HL-60/S4 treated with retinoic acid at 250 ng/mL for 4 days and 3 days (cell line): ENCODE measurements around the gene MTUS2.
"Not testable (repeated sequence)": the region's sequence is repeated elsewhere in the genome, so short reads cannot be mapped to it uniquely, and the experiment has no call there.

Experiments
- in situ Hi-C: fragments of 300-500 bp; cut with MboI; formaldehyde crosslinking; loops from 2 replicates; pipeline ENCODE4 v1.7.0; 2022; ENCODE audit warnings: low sequenced_read_pairs

The MTUS2 gene

GRCh38 chr13:29287237-29287636, 467.1 kb downstream of the MTUS2 start:
- in situ Hi-C loops, result no loop called here

DNA sequence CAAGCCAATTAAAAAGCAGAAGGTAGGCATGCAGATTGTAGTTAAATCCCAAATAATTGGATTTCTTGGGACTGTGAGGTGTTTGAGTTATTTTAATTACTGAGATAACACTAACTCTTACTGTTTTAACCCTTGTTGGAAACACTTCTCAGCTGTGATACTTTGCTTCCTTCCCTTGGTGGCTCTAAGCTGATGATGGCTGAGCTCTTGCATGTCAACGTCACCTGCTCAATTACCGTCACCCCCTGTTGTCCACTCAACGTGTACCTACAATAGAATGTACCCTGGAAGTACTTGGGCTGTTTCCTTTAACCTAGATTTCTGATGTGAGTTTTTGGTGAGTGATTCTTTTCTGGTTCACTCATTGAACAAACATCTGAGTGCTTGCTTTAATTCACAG, 471.9 kb downstream of the MTUS2 start:
- in situ Hi-C loops, result no loop called here

- in situ Hi-C loops, result no loop called here
Measured at GRCh38 chr13:29294821-29295220, 474.7 kb downstream of the MTUS2 start.

DNA sequence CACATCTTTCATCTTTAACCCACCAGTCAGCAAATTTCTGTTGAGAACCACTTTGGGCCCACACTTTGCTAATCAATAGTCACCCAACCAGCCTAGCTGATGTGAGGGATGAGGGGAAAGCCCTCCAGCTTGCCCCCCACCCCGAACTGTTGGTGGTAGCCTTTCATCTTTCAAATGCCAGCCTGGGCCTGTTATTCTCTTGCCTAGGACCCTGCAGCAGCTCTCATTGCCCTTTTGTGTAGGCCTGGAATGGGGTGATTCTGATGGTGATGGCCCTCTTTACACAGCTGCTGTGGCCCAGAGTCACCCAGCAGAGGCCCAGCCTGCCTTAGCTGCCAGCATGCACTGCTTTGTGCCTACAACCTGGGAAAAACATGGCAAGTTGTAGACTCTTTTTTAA, 480.9 kb downstream of the MTUS2 start:
- in situ Hi-C loops, result no loop called here

- in situ Hi-C loops, result no loop called here
Measured at GRCh38 chr13:29304148-29304547, 484.0 kb downstream of the MTUS2 start.

GRCh38 chr13:29310806-29311205, 490.7 kb downstream of the MTUS2 start:
- in situ Hi-C loops, result no loop called here

DNA sequence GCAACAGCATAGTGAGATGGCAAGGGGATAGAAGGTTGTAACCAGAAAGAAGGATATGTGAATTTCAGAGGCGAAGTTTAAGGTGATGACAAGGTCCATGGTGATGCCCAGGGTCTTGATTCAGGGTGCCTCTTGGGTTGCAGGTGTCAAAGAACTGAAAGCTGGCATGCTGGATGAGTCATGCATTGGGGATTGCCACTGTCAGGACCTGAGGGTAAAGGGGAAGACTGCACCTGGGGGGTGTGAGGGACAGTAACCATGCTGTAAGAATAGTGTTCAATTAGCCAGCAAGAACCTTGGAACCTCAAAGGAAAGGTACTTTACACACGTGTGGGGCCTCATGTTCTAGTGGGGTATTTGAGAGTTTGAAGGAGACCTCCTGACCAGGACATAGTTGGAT, 495.7 kb downstream of the MTUS2 start:
- in situ Hi-C loops, result no loop called here

DNA sequence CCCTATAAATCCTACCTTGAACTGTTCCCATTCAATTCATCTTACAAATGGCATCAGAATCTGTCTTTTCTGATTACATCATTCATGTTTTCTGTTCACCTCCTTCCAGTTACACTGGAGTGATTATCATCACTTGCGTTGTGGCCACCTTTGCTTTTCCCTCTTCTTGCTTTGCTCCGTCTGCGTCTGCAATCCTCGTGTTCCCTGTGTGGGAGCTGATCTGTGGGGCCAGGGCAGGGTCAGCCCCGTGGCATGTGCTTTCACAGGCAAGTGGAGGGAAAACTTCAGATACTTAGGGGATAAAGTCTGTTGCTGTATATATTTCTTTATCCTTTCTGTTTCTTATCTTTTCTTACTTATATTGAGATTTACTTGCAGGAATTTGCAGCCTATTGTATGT, 497.7 kb downstream of the MTUS2 start:
- in situ Hi-C loops, result no loop called here

- in situ Hi-C loops, result no loop called here
Measured at GRCh38 chr13:29318741-29319140, 498.6 kb downstream of the MTUS2 start.

- in situ Hi-C loops, result no loop called here
Measured at GRCh38 chr13:29319451-29319850, 499.3 kb downstream of the MTUS2 start.

DNA sequence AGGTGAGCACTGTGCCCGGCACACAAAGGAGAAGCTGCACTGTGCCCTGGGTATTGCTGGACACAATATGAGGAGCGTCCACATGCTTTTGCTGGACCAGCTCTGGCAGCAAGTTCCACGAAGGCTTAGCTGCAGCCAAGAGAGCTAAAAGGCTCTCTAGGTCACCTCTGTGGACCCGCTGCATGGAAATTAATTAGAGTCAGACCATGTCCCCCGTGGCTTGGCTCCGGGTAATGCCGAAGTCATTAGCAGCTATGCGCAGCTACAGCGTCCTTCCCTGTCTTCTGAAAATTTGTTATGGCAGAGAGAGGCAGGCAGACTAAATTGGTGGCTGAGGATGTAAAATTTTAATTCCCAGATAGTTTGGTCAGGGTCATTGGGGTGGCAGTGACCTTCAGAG, 503.8 kb downstream of the MTUS2 start:
- in situ Hi-C loops, result no loop called here

- in situ Hi-C loops, result no loop called here
Measured at GRCh38 chr13:29324601-29325000, 504.5 kb downstream of the MTUS2 start.

GRCh38 chr13:29328501-29328900, 508.4 kb downstream of the MTUS2 start:
- in situ Hi-C loops, result no loop called here

GRCh38 chr13:29336356-29336755, 516.2 kb downstream of the MTUS2 start:
- in situ Hi-C loops, result no loop called here

GRCh38 chr13:29339386-29340272, 519.5 kb downstream of the MTUS2 start:
- in situ Hi-C loops, result no loop called here

DNA sequence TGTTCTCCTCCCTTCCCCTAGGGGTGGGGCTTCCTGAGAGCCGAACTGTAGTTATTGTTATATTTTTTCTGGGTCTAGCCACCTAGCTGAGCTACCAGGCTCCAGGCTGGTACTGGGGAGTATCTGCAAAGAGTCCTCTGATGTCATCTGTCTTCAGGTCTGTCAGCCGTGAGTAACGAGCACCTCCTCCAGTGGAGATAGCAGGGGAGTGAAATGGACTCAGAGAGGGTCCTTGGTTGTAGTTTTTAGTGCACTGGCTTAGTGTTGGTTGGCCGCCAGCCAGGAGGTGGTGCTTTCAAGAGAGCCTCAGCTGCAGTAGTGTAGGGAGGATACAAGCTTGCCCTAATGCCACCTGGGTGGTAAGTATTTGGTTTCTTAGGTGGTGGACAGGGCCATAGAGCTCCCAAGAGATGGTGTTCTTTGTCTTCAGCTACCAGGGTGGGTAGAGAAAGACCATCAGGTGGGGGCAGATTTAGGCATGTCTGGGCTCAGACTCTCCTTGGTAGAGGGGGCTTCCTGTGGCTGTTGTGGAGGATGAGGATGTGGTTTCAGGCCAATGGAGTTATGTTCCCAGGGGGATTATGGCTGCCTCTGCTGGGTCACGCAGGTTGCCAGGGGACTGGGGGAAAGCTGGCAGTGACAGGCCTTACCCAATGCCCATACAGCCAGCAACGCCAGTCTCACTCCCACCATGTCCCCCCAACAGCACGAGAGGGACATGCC, 525.9 kb downstream of the MTUS2 start:
- in situ Hi-C loops, result not testable (repeated sequence)

DNA sequence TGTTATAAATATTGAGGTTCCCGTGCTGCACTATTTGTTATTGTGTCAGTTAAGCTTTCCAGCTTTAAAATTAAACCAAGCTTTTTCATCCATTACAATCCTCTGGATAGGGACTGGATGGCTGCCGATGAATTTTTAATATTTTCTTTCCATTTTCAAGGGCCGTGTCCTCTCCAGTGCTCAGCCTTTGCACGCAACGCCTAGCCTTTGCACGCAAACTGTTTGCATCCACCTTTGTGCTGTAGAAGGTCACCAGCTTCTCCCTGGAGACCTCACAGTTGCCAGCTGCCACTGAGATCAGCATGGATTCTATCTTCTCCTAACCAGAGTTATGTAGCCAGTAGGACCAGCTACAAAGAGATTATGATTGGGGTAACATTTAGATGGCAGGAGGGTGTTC, 534.9 kb downstream of the MTUS2 start:
- in situ Hi-C loops, result loop anchor here (25.0 kb wide), 1 partner anchor 543 kb away; the partner anchor contains the start of gene MTUS2

- in situ Hi-C loops, result loop anchor here (25.0 kb wide), 1 partner anchor 547 kb away; the partner anchor contains the start of gene MTUS2
Measured at GRCh38 chr13:29359181-29359580, 539.0 kb downstream of the MTUS2 start.

- in situ Hi-C loops, result loop anchor here (10.0 to 25.0 kb wide), 2 partner anchors 277 to 549 kb away; partner anchors contain the start of gene MTUS2
Measured at GRCh38 chr13:29361716-29362115, 541.6 kb downstream of the MTUS2 start.

GRCh38 chr13:29362849-29363604, 542.9 kb downstream of the MTUS2 start:
- in situ Hi-C loops, result loop anchor here (10.0 to 25.0 kb wide), 2 partner anchors 278 to 551 kb away; partner anchors contain the start of gene MTUS2
